PC-3 (cell line): ENCODE results near the gene TMSB4X. TPM values are rescaled to one million over a fixed set of nuclear protein-coding genes. Genes with fewer than 3 reads are reported as not detected.
"Not testable (repeated sequence)": the region's sequence is repeated elsewhere in the genome, so short reads cannot be mapped to it uniquely, and the experiment has no call there.

ENCODE experiments used
- ATAC-seq: fragments of 200-7000 bp; cut with Tn5 transposase; 2 replicates; pipeline ENCODE4 v1.9.1; 2020; ENCODE audit warnings: mild to moderate bottlenecking, moderate library complexity
- BruUV-seq: library from RNA; stranded (reverse); fragments of 400-500 nt; replicated peaks from 2 replicates; lab custom pipeline; 2021; lab: Mats Ljungman, UMichigan
- CTCF ChIA-PET: fragments of 300-600 bp; sonication (Branson Sonifier 250); formaldehyde crosslinking; loops from one replicate; lab custom pipeline; 2022; ENCODE audit warnings: antibody characterized with exemption; lab: Charles Lee
- POLR2A ChIA-PET: fragments of 300-600 bp; sonication (Branson Sonifier 250); formaldehyde crosslinking; loops from one replicate; lab custom pipeline; 2022; ENCODE audit warnings: antibody characterized with exemption; ENCODE audit not compliant: unreplicated experiment; lab: Charles Lee
- DNase-seq: peaks from one replicate; pipeline ENCODE4 v3.0.0-alpha.2; 2015
- H2AFZ ChIP-seq: fragments of 300-600 bp; sonication (generic); 2 replicates; pipeline ENCODE4 v1.6.0; 2016; ENCODE audit warnings: antibody characterized with exemption, low read length
- H3F3A ChIP-seq: fragments of 300-600 bp; sonication (generic); one replicate; pipeline ENCODE4 v1.6.0; 2017; ENCODE audit warnings: antibody characterized with exemption, low read length, control low read depth, mild to moderate bottlenecking; ENCODE audit not compliant: unreplicated experiment
- H3K27ac ChIP-seq: fragments of 300-600 bp; sonication (generic); 2 replicates; pipeline ENCODE4 v1.5.1; 2016; ENCODE audit warnings: mild to moderate bottlenecking, low read length
- H3K27me3 ChIP-seq: fragments of 300-600 bp; sonication (generic); 2 replicates; pipeline ENCODE4 v1.6.1; 2016; ENCODE audit warnings: low read length, mixed read lengths
- H3K36me3 ChIP-seq: fragments of 300-600 bp; sonication (generic); 2 replicates; pipeline ENCODE4 v1.6.1; 2016; ENCODE audit warnings: low read depth, mixed run types, low read length, mixed read lengths
- H3K4me1 ChIP-seq: fragments of 300-600 bp; sonication (generic); 2 replicates; pipeline ENCODE4 v1.5.1; 2016; ENCODE audit warnings: low read length; ENCODE audit not compliant: insufficient read depth
- H3K4me2 ChIP-seq: fragments of 300-600 bp; sonication (generic); 2 replicates; pipeline ENCODE4 v1.6.0; 2016; ENCODE audit warnings: low read length
- H3K4me3 ChIP-seq: fragments of 300-600 bp; sonication (generic); 2 replicates; pipeline ENCODE4 v1.5.1; 2016; ENCODE audit warnings: mild to moderate bottlenecking, low read length, mixed read lengths
- H3K79me2 ChIP-seq: fragments of 300-600 bp; sonication (generic); 2 replicates; pipeline ENCODE4 v1.6.1; 2017; ENCODE audit warnings: low read length, mixed read lengths
- H3K9ac ChIP-seq: fragments of 300-600 bp; sonication (generic); 2 replicates; pipeline ENCODE4 v1.6.0; 2016; ENCODE audit warnings: mild to moderate bottlenecking, low read length
- H3K9me2 ChIP-seq: fragments of 300-600 bp; sonication (generic); replicated peaks from 2 replicates; pipeline ENCODE4 v1.6.1; 2016; ENCODE audit warnings: mixed run types, low read length, mixed read lengths
- H3K9me3 ChIP-seq: fragments of 300-600 bp; sonication (generic); 2 replicates; pipeline ENCODE4 v1.6.1; 2016; ENCODE audit warnings: low read length, mixed read lengths
- H4K20me1 ChIP-seq: fragments of 300-600 bp; sonication (generic); 2 replicates; pipeline ENCODE4 v1.6.1; 2016; ENCODE audit warnings: low read length, mixed read lengths
- EZH2 ChIP-seq: fragments of 300-600 bp; sonication (generic); IDR thresholded peaks from one replicate; pipeline ENCODE4 v1.6.1; 2017; ENCODE audit warnings: antibody characterized with exemption, mild to moderate bottlenecking, low read length; ENCODE audit not compliant: unreplicated experiment
- EZH2phosphoT487 ChIP-seq: fragments of 300-600 bp; sonication (generic); IDR thresholded peaks from 2 replicates; pipeline ENCODE4 v1.6.1; 2018; ENCODE audit warnings: mild to moderate bottlenecking, antibody characterized with exemption, low read length, borderline replicate concordance
- intact Hi-C: fragments of 100-400 bp; cut with micrococcal nuclease; formaldehyde crosslinking; loops from 2 replicates; pipeline ENCODE4 v1.9.0; 2023
- total RNA-seq: library from RNA; depleted of rRNA; stranded (reverse); fragments of >200 nt; gene quantifications from 2 replicates; pipeline ENCODE4 v1.2.3, GENCODE V29; 2014
- TF ChIP-seq, protein P1 (sequence below): fragments of 300-600 bp; sonication (generic); conservative IDR thresholded peaks from 2 replicates; pipeline ENCODE4 v1.5.1; 2017; ENCODE audit warnings: antibody characterized with exemption, low read depth, mild to moderate bottlenecking, low read length

Gene TMSB4X
- total RNA-seq, 1 experiment from 2014 or later = 2,159 TPM

DNA sequence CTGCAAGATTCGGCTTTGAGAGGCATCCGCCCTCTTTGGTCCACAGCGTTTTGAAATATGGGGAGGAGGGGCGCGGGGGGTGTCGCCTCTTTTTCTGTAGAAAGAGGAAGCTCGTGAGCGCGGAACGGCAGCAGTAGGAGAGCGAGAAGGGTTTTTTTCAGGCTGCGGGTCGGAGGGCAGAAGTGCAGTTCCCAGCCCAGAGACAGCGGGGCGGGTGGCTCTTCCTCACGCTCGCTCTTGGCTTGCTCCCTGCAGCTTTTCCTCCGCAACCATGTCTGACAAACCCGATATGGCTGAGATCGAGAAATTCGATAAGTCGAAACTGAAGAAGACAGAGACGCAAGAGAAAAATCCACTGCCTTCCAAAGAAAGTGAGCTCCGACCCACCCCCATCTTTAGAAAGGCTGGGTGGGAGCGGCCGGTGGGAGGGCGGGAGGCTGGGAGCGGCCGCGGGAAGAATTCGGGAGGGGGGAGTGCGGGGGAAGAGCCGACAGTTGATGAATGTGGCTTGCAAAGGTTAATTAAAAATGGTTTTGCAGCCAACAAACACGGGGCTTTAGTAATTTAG lies 1.2 kb downstream of the TMSB4X start:
- TF ChIP-seq EZH2 (no peak), EZH2phosphoT487 (no peak)
- TF ChIP-seq, protein P1, sequence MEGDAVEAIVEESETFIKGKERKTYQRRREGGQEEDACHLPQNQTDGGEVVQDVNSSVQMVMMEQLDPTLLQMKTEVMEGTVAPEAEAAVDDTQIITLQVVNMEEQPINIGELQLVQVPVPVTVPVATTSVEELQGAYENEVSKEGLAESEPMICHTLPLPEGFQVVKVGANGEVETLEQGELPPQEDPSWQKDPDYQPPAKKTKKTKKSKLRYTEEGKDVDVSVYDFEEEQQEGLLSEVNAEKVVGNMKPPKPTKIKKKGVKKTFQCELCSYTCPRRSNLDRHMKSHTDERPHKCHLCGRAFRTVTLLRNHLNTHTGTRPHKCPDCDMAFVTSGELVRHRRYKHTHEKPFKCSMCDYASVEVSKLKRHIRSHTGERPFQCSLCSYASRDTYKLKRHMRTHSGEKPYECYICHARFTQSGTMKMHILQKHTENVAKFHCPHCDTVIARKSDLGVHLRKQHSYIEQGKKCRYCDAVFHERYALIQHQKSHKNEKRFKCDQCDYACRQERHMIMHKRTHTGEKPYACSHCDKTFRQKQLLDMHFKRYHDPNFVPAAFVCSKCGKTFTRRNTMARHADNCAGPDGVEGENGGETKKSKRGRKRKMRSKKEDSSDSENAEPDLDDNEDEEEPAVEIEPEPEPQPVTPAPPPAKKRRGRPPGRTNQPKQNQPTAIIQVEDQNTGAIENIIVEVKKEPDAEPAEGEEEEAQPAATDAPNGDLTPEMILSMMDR = no peak
- peak; percentile 43 for DNase-seq
- peak overlapping the region; percentile 92 for H3K4me3 ChIP-seq
- intact Hi-C loops = loop anchor here (2.0 to 10.0 kb wide), 3 partner anchors 29 to 679 kb away; partner anchors contain the start of gene TCEANC
- peak overlapping the region; percentile 85 for H3K27ac ChIP-seq
- peaks cover 16% of the 10 kb centered on the region for H3K36me3 ChIP-seq
- H3K4me1 ChIP-seq = peaks cover 20% of the 10 kb centered on the region
- H3K79me2 ChIP-seq = peaks cover 32% of the 10 kb centered on the region
- no peaks in the 10 kb centered on the region for H3K27me3 ChIP-seq
- BruUV-seq = TSS peak; percentile 94
- ChIA-PET CTCF (no interaction called here), POLR2A (interaction anchor here (0.6 to 1.0 kb wide), 4 partner anchors 20 to 398 kb away, joined by 3 to 7 read pairs (median 4); no protein-coding TSS in a partner anchor)
- H2AFZ ChIP-seq = no peak overlapping the region
- H4K20me1 ChIP-seq = peaks cover 21% of the 10 kb centered on the region
- H3K9me2 ChIP-seq = no peaks in the 10 kb centered on the region
- H3F3A ChIP-seq = peaks cover 10% of the 10 kb centered on the region
- H3K4me2 ChIP-seq = peak overlapping the region; percentile 94
- ATAC-seq = no peak
- H3K9ac ChIP-seq = peak overlapping the region; percentile 99
- H3K9me3 ChIP-seq = no peaks in the 10 kb centered on the region

DNA sequence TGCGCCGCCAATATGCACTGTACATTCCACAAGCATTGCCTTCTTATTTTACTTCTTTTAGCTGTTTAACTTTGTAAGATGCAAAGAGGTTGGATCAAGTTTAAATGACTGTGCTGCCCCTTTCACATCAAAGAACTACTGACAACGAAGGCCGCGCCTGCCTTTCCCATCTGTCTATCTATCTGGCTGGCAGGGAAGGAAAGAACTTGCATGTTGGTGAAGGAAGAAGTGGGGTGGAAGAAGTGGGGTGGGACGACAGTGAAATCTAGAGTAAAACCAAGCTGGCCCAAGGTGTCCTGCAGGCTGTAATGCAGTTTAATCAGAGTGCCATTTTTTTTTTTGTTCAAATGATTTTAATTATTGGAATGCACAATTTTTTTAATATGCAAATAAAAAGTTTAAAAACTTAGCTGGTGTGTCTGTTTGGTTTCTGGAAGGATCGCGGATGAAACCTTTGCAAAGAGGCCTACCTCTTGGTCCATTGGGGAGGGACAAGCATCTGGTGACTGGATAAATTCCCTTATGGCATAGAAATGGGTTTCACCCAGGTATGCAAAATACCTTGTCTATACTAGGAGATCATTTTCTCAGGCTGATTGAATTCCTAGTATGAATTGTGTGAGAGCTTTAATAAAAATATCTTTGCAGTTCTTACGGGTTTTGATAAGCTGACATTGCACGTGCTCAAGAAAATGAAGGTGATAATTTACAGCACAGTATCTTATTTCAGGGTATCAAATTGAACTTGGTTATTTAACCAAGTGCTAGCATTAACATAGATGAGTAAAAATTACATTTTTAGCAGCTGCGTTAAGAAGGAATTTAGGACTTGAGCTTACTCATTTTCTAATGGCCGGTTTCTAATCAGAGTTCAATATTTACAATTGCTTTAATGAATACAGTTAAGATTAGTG lies 2.2 kb downstream of the TMSB4X start:
- Histone ChIP-seq H3K9ac (peak overlapping the region; percentile 99), H3F3A (peaks cover 10% of the 10 kb centered on the region), H3K4me3 (peak overlapping the region; percentile 92), H3K79me2 (peaks cover 32% of the 10 kb centered on the region), H3K36me3 (peaks cover 16% of the 10 kb centered on the region), H3K4me2 (peak overlapping the region; percentile 94), H4K20me1 (peaks cover 21% of the 10 kb centered on the region), H3K4me1 (peaks cover 17% of the 10 kb centered on the region), H3K27ac (peak overlapping the region; percentile 85)
- POLR2A ChIA-PET = interaction anchor here (0.7 kb wide), 1 partner anchor 247 kb away, joined by 4 read pairs; no protein-coding TSS in a partner anchor
- intact Hi-C loops = loop anchor here (5.0 to 10.0 kb wide), 2 partner anchors 125 to 678 kb away; partner anchors contain the start of gene TCEANC
- H3K27me3 ChIP-seq, BruUV-seq, DNase-seq, H3K9me3 ChIP-seq, H2AFZ ChIP-seq, CTCF ChIA-PET, ATAC-seq, H3K9me2 ChIP-seq: not testable (repeated sequence)

DNA sequence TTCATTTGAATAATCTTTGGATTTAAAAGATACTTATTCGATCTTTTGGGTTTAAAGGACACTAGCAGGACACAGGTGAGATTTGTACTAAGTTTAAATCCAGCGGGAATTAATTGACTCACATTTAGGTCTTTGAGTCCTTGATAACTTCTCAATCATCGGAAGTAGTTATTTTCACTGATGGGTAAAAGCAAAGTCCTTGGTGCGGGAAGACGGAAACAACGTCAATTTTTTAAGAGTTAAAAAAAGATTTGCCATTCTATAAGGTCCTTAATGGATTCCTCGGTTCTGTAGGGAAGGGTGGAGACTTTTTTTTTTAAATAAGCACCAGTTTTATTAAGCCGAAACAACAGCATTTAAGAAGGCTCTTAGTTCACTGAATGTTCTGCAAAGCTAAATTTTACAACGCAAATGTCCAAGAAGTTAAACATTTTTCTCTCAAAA lies 2.9 kb downstream of the TMSB4X start:
- H4K20me1 ChIP-seq = peaks cover 21% of the 10 kb centered on the region
- no TSS peak for BruUV-seq
- ChIA-PET CTCF (no interaction called here), POLR2A (interaction anchor here (0.6 kb wide), 1 partner anchor 24 kb away, joined by 3 read pairs; no protein-coding TSS in a partner anchor)
- intact Hi-C loops = loop anchor here (1.0 to 10.0 kb wide), 3 partner anchors 30 to 677 kb away; partner anchors contain the start of gene TCEANC
- H3K27me3 ChIP-seq = no peaks in the 10 kb centered on the region
- H3K79me2 ChIP-seq = peaks cover 32% of the 10 kb centered on the region
- peak overlapping the region; percentile 99; the same call in 1 of the 2 replicates for H3K9ac ChIP-seq
- no peak for DNase-seq
- peak overlapping the region; percentile 85 for H3K27ac ChIP-seq
- H3K4me3 ChIP-seq = peak overlapping the region; percentile 92
- peaks cover 17% of the 10 kb centered on the region for H3K4me1 ChIP-seq
- no peak for ATAC-seq
- H3F3A ChIP-seq = peaks cover 10% of the 10 kb centered on the region
- no peaks in the 10 kb centered on the region for H3K9me2 ChIP-seq
- H3K9me3 ChIP-seq = no peaks in the 10 kb centered on the region
- peaks cover 16% of the 10 kb centered on the region for H3K36me3 ChIP-seq
- H2AFZ ChIP-seq = no peak overlapping the region
- TF ChIP-seq, protein P1 = no peak
- no peak for TF ChIP-seq EZH2
- TF ChIP-seq EZH2phosphoT487 = no peak
- peak overlapping the region; percentile 94 for H3K4me2 ChIP-seq
